Measurements from ENCODE around the gene CRIM1. TPM values are rescaled to one million over a fixed set of nuclear protein-coding genes. Genes with fewer than 3 reads are reported as not detected.

CRIM1 gene
- total RNA-seq, 1 donor from 2014 or later: 25.8 TPM

GRCh38 chr2:36336321-36336720, 19.3 kb upstream of the CRIM1 start:
- DNase-seq (ENCODE audit: low spot score, unreplicated experiment): no peak
- peaks cover 10% of the 10 kb centered on the region for H3K4me1 Mint-ChIP-seq (ENCODE audit: low read depth)
- H3K27ac Mint-ChIP-seq: no peak overlapping the region
- H3K4me3 Mint-ChIP-seq (ENCODE audit: low read depth): no peak overlapping the region
- H3K36me3 Mint-ChIP-seq (ENCODE audit: insufficient read depth): no peaks in the 10 kb centered on the region
- H3K9me3 Mint-ChIP-seq (ENCODE audit: low read depth): no peaks in the 10 kb centered on the region
- TF ChIP-seq CTCF (IDR thresholded peaks at IDR 0.05; ENCODE audit: unreplicated experiment): no peak
- H3K27me3 Mint-ChIP-seq: no peaks in the 10 kb centered on the region

GRCh38 chr2:36337354-36337753, 18.2 kb upstream of the CRIM1 start:
- no peaks in the 10 kb centered on the region for H3K9me3 Mint-ChIP-seq (ENCODE audit: low read depth)
- H3K4me3 Mint-ChIP-seq (ENCODE audit: low read depth): no peak overlapping the region
- no peak for DNase-seq (ENCODE audit: low spot score, unreplicated experiment)
- H3K4me1 Mint-ChIP-seq (ENCODE audit: low read depth): peaks cover 9% of the 10 kb centered on the region
- H3K27ac Mint-ChIP-seq: no peak overlapping the region
- TF ChIP-seq CTCF (IDR thresholded peaks at IDR 0.05; ENCODE audit: unreplicated experiment): no peak
- H3K36me3 Mint-ChIP-seq (ENCODE audit: insufficient read depth): no peaks in the 10 kb centered on the region
- no peaks in the 10 kb centered on the region for H3K27me3 Mint-ChIP-seq

GRCh38 chr2:36338124-36338826, 17.3 kb upstream of the CRIM1 start:
- H3K27ac Mint-ChIP-seq: no peak overlapping the region
- H3K4me3 Mint-ChIP-seq (ENCODE audit: low read depth): no peak overlapping the region
- H3K9me3 Mint-ChIP-seq (ENCODE audit: low read depth): no peaks in the 10 kb centered on the region
- H3K4me1 Mint-ChIP-seq (ENCODE audit: low read depth): peaks cover 9% of the 10 kb centered on the region
- no peak for DNase-seq (ENCODE audit: low spot score, unreplicated experiment)
- no peak for TF ChIP-seq CTCF (IDR thresholded peaks at IDR 0.05; ENCODE audit: unreplicated experiment)
- no peaks in the 10 kb centered on the region for H3K27me3 Mint-ChIP-seq
- H3K36me3 Mint-ChIP-seq (ENCODE audit: insufficient read depth): no peaks in the 10 kb centered on the region

- H3K4me3 Mint-ChIP-seq (ENCODE audit: low read depth): no peak overlapping the region
Observed at GRCh38 chr2:36338827-36339145, 16.8 kb upstream of the CRIM1 start.

GRCh38 chr2:36339607-36340218, 15.9 kb upstream of the CRIM1 start:
- no peak for TF ChIP-seq CTCF (IDR thresholded peaks at IDR 0.05; ENCODE audit: unreplicated experiment)
- Mint-ChIP-seq H3K36me3 (ENCODE audit: insufficient read depth) (no peaks in the 10 kb centered on the region), H3K27ac (no peak overlapping the region), H3K9me3 (ENCODE audit: low read depth) (no peaks in the 10 kb centered on the region), H3K4me3 (ENCODE audit: low read depth) (no peak overlapping the region), H3K27me3 (no peaks in the 10 kb centered on the region), H3K4me1 (ENCODE audit: low read depth) (peaks cover 9% of the 10 kb centered on the region)
- no peak for DNase-seq (ENCODE audit: low spot score, unreplicated experiment)

More at GRCh38 chr2:36338827-36339145, 16.8 kb upstream of the CRIM1 start:
- no peak for DNase-seq (ENCODE audit: low spot score, unreplicated experiment)
- Mint-ChIP-seq H3K27me3 (no peaks in the 10 kb centered on the region), H3K27ac (no peak overlapping the region), H3K9me3 (ENCODE audit: low read depth) (no peaks in the 10 kb centered on the region), H3K4me1 (ENCODE audit: low read depth) (peaks cover 9% of the 10 kb centered on the region), H3K36me3 (ENCODE audit: insufficient read depth) (no peaks in the 10 kb centered on the region)
- no peak for TF ChIP-seq CTCF (IDR thresholded peaks at IDR 0.05; ENCODE audit: unreplicated experiment)

Data from progenitor cell of endocrine pancreas (in vitro differentiated cells).